GM13976 (cell line): ENCODE data around the gene DIP2A.
A peak's percentile ranks its signal among the peaks of the same experiment; 100 is the strongest.

Experiments used
- DNase-seq: peaks from one replicate; pipeline ENCODE4 v3.0.0; 2012; ENCODE audit warnings: low spot score
- in situ Hi-C: fragments of 300-500 bp; cut with MboI; formaldehyde crosslinking; loops from one replicate; pipeline ENCODE4 v1.12.0; 2022; ENCODE audit warnings: low sequenced_read_pairs, mixed read lengths, inconsistent platforms; ENCODE audit not compliant: unreplicated experiment
- TF ChIP-seq, protein P1 (sequence below): IDR thresholded peaks from 2 replicates; pipeline ENCODE4 v1.5.1; 2012; ENCODE audit warnings: borderline replicate concordance, mild to moderate bottlenecking; ENCODE audit not compliant: insufficient read depth; ENCODE audit errors: extremely low read depth, missing control alignments, control extremely low read depth

Gene DIP2A, protein sequence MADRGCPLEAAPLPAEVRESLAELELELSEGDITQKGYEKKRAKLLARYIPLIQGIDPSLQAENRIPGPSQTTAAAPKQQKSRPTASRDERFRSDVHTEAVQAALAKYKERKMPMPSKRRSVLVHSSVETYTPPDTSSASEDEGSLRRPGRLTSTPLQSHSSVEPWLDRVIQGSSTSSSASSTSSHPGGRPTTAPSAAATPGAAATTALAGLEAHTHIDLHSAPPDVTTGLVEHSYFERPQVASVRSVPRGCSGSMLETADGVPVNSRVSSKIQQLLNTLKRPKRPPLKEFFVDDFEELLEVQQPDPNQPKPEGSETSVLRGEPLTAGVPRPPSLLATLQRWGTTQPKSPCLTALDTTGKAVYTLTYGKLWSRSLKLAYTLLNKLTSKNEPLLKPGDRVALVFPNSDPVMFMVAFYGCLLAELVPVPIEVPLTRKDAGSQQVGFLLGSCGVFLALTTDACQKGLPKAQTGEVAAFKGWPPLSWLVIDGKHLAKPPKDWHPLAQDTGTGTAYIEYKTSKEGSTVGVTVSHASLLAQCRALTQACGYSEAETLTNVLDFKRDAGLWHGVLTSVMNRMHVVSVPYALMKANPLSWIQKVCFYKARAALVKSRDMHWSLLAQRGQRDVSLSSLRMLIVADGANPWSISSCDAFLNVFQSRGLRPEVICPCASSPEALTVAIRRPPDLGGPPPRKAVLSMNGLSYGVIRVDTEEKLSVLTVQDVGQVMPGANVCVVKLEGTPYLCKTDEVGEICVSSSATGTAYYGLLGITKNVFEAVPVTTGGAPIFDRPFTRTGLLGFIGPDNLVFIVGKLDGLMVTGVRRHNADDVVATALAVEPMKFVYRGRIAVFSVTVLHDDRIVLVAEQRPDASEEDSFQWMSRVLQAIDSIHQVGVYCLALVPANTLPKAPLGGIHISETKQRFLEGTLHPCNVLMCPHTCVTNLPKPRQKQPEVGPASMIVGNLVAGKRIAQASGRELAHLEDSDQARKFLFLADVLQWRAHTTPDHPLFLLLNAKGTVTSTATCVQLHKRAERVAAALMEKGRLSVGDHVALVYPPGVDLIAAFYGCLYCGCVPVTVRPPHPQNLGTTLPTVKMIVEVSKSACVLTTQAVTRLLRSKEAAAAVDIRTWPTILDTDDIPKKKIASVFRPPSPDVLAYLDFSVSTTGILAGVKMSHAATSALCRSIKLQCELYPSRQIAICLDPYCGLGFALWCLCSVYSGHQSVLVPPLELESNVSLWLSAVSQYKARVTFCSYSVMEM (N-terminal part only)

DNA sequence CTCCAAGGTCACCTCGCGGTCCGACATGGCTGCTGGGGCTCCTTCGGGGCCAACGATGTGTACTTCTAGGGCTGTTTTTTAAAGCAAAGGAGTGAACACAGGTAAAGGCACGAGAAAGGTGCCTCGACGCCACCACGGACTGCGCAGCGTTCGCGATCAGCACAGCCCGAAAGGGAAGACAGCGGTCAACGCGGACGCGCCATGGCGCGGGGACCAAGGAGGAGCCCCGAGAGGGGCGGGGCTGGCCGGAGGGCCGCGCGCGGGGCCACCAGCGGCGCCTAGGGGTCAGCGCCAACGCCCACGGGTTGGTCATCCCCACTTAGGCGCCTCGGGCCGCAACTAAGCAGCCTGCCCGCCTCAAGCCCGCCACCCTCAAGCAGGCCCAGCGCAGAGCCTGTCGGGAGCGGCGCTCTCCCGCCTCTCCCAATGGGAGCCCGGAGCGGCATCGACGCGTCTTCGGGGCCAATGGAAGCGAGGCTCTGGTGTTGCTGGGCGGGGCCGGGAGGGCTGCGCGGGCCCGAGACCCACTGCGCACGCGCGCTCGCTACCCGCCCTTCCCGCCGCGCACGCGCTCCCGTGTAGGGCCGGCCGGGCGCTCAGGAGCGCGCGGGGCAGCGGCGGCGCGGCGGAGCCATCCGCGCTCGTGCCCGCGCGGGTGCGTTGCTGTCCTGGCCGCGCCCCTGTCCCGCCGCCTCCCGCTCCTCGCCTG, at the start of gene DIP2A:
TSS of gene DIP2A (plus strand) at position 577 of the 709 bp plus-strand sequence. CDS start 241 bp downstream, outside the sequence.
- DNase-seq: peak; percentile 100
- in situ Hi-C loops: no loop called here
- TF ChIP-seq, protein P1, sequence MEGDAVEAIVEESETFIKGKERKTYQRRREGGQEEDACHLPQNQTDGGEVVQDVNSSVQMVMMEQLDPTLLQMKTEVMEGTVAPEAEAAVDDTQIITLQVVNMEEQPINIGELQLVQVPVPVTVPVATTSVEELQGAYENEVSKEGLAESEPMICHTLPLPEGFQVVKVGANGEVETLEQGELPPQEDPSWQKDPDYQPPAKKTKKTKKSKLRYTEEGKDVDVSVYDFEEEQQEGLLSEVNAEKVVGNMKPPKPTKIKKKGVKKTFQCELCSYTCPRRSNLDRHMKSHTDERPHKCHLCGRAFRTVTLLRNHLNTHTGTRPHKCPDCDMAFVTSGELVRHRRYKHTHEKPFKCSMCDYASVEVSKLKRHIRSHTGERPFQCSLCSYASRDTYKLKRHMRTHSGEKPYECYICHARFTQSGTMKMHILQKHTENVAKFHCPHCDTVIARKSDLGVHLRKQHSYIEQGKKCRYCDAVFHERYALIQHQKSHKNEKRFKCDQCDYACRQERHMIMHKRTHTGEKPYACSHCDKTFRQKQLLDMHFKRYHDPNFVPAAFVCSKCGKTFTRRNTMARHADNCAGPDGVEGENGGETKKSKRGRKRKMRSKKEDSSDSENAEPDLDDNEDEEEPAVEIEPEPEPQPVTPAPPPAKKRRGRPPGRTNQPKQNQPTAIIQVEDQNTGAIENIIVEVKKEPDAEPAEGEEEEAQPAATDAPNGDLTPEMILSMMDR: peak; percentile 11

DNA sequence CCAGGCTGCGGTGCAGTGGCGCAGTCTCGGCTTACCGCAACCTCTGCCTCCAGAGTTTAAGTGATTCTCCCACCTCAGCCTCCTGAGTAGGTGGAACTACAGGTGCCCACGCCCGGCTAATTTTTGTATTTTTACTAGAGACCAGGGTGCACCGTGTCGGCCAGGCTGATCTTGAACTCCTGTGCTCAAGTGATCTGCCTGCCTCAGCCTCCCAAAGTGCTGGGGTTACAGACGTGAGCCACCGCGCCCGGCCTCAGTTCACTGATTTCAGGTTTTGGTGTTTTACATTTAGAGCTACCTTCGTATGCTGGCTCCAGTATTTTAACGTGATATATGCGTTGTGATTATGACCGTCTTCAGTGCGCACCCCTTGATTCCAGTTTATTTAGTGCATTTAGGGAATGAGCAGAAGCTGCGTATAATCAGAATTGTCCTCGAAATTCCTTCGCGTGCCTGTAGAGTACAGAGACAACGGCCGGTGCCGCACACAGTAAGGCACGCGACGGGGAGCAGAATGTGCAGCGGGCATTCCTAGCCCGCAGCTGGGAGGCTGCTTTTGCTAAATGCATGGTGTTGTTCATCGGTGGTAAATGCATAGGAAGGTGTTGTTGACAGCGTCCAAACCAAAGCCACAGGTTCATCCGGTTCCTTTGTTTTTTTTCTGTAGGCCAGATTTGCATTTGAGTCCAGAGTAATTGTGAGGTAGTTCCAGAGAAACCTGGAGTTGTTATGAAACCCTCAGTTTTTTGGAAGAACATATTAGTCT, 48.9 kb upstream of the DIP2A start:
- DNase-seq: no peak
- TF ChIP-seq, protein P1: no peak
- in situ Hi-C loops: no loop called here

DNA sequence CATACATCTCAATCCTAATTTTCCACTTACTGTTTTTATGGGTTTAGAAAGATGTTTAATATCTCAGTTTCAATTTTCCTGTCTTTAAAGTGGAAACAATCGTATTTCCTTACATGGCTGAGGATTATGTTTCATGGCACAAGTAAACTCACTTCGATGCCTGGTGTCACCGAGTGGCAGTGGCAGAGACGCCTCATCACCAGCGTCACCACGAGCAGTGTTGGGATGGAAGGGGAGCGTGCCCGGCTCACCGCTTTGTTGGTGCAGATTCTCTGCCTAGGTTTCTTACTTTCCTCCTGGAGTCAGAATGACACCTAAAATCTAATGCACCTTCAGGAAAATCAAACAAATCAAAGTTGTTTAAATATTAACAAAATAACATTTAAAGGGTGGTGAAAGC, 48.2 kb upstream of the DIP2A start:
- TF ChIP-seq, protein P1: no peak
- in situ Hi-C loops: no loop called here
- DNase-seq: no peak

DNA sequence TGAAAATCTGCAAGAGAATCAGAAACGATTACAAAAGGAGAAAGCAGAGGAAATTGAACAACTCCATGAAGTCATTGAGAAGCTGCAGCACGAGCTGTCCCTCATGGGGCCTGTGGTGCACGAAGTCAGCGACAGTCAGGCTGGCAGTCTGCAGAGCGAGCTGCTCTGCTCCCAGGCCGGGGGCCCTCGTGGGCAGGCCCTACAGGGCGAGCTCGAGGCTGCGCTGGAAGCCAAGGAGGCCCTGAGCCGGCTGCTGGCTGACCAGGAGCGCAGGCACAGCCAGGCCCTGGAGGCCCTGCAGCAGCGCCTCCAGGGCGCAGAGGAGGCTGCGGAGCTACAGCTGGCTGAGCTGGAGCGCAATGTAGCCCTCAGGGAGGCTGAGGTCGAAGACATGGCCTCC, 47.5 kb upstream of the DIP2A start:
- in situ Hi-C loops: no loop called here
- no peak for DNase-seq
- TF ChIP-seq, protein P1: no peak

DNA sequence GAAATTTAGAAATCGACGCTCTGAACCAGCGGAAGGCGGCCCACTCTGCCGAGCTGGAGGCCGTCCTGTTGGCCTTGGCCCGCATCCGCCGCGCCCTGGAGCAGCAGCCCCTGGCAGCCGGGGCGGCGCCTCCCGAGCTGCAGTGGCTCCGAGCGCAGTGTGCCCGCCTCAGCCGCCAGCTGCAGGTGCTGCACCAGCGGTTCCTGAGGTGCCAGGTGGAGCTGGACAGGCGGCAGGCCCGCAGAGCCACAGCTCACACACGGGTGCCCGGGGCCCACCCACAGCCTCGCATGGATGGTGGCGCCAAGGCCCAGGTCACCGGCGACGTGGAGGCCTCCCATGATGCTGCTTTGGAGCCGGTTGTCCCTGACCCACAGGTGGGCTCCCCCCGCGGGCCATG, 47.0 kb upstream of the DIP2A start:
- in situ Hi-C loops: no loop called here
- TF ChIP-seq, protein P1: no peak
- DNase-seq: no peak
